Adrenal gland (tissue), 12 donors: ENCODE data around the gene KDM6A. TPM values are rescaled to one million over a fixed set of nuclear protein-coding genes. Genes with fewer than 3 reads are reported as not detected.
"Not testable (repeated sequence)": the region's sequence is repeated elsewhere in the genome, so short reads cannot be mapped to it uniquely, and the experiment has no call there.

Source experiments
- DNase-seq, 7 donors: peaks; one replicate each; pipeline ENCODE4 v3.0.0-alpha.2; 2019 to 2020
- H3K27ac ChIP-seq, 5 donors: fragments of 200-600 bp; sonication (generic) in 4 of 5; 1 replicate in 3 of 5; 2 replicates in 2 of 5; pipeline versions ENCODE4 v1.5.1 to v1.8.0; 2016 to 2020; ENCODE audit warnings: mild to moderate bottlenecking in 1 of 5
- H3K27me3 ChIP-seq: fragments of 200-600 bp; 2 replicates; pipeline ENCODE4 v1.8.0; 2021
- H3K36me3 ChIP-seq, 2 donors: fragments of 200-600 bp; replicated peaks in 1 of 2; 1 replicate in 1 of 2; 2 replicates in 1 of 2; pipeline versions ENCODE4 v1.5.1 to v1.8.0; 2018 to 2022
- H3K4me1 ChIP-seq, 2 donors: fragments of 200-600 bp; replicated peaks in 1 of 2; 1 replicate in 1 of 2; 2 replicates in 1 of 2; pipeline versions ENCODE4 v1.5.1 to v1.8.0; 2018 to 2021
- H3K4me3 ChIP-seq, 4 donors: fragments of 200-600 bp; sonication (generic) in 3 of 4; one replicate each; pipeline ENCODE4 v1.5.1; 2016 to 2018
- H3K9me3 ChIP-seq, 3 donors: fragments of 200-600 bp; sonication (generic) in 1 of 3; replicated peaks in 1 of 3; 1 replicate in 2 of 3; 2 replicates in 1 of 3; pipeline versions ENCODE4 v1.5.1 to v1.8.0; 2016 to 2021
- POLR2A ChIP-seq, 2 donors: fragments of 450-650 bp; IDR thresholded peaks; one replicate each; pipeline ENCODE4 v1.6.1; 2017; ENCODE audit warnings: antibody characterized with exemption in 2 of 2, mild to moderate bottlenecking in 2 of 2, moderate library complexity in 1 of 2
- WGBS, 4 donors: extraction: QIAGEN DNeasy Blood & Tissue Kit in 2 of 4; methylation state at CpG; one replicate each; pipeline versions ENCODE4 v1.1.5 to v1.1.7; 2013 to 2017; 5-methylcytosine and 5-hydroxymethylcytosine counted together
- intact Hi-C, 2 donors: fragments of 100-400 bp; cut with DNase I; formaldehyde crosslinking; loops; one replicate each; pipeline versions ENCODE4 v1.14.1 to v1.15.0; 2022 to 2023
- polyA plus RNA-seq, 3 donors: library from polyadenylated mRNA; stranded (reverse); fragments of 200-250 nt in 2 of 3; fragments of 350-450 nt in 1 of 3; fragmentation: Illumina TruSeq in 1 of 3; extraction: RNeasy Lipid Tissue Mini Kit (QIAGEN cat#74804) in 1 of 3; gene quantifications; one replicate each; pipeline ENCODE4 v1.2.3, GENCODE V29; 2013 to 2014
- total RNA-seq, 9 donors: library from RNA; depleted of rRNA in 4 of 9; stranded (reverse); fragments of >200 nt in 4 of 9; fragments of 120-200 nt in 1 of 9; fragmentation: NEBNext Ultra II Directional in 1 of 9; extraction: Animal tissue kit (Norgen Biotek cat#: 25700) in 1 of 9; gene quantifications; one replicate each; pipeline versions ENCODE4 v1.1.0 to v1.2.4, GENCODE V29; 2013 to 2023
- TF ChIP-seq, protein P1 (sequence below), 6 experiments: fragments of 450-650 bp in 4 of 6; fragments of 200-600 bp in 2 of 6; sonication (generic) in 1 of 6; IDR thresholded peaks; 1 replicate in 5 of 6; 2 replicates in 1 of 6; pipeline versions ENCODE4 v1.5.1 to v1.8.0; 2016 to 2021; ENCODE audit warnings: antibody characterized with exemption in 6 of 6, mild to moderate bottlenecking in 2 of 6, moderate library complexity in 1 of 6
- donor health status: healthy with polysubstance abuse.
- donor health status: Bipolar disorder and iron deficiency.
- donor health status: DM: yes; HTN: yes; CAD: no.
- donor health status: DM: no; HTN: no; CAD: no.
- donor health status: DM: no; HTN: no; CAD: no.
- donor health status: DM: yes; HTN: yes; CAD: no.

Gene KDM6A
- total and polyA plus RNA-seq, 12 donors, result 4.1 to 37.9 (median 21.6) TPM

DNA sequence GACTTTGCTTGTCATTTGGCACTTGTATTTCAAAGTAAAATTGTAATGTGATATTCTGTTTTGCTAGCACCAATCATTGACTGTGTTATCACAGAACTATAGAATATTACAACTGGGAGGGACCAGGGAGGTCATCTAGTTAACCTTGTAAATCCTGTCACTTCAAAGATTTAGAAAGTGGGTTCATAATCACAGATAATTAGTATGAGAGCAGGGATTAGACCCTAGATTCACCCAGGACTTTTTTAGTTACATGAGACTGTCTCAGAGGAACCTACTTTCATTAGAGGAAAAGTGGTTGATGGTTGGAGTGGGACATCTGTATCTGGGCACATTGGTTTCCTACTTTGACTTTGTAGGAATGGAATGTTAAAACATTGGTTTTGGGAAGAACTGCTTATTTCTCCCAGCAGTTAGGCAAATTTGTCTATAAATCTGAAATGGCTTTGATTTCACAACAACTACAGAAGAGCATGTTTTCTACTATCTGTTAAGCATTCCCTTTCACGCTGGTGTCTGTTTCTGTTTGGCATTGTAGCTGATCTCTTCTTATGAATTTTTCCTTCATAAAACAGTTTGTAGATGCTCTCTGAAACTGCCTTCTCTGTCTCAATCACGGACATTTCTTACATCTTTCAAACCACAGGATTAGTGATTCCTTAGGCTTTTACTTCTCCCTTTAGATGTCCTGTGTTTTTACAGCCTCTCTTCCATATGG, 183.6 kb downstream of the KDM6A start:
- peaks cover 0 to 21% of the 10 kb centered on the region in 2 donors for H3K36me3 ChIP-seq
- no peak for DNase-seq
- 40 to 64% (median 56%) methylated on average over 2 of the region's 2 CpGs for WGBS, 4 donors
- H3K27ac ChIP-seq, result peak overlapping the region in 2 of 5 donors; percentile 32 to 43
- TF ChIP-seq, protein P1, sequence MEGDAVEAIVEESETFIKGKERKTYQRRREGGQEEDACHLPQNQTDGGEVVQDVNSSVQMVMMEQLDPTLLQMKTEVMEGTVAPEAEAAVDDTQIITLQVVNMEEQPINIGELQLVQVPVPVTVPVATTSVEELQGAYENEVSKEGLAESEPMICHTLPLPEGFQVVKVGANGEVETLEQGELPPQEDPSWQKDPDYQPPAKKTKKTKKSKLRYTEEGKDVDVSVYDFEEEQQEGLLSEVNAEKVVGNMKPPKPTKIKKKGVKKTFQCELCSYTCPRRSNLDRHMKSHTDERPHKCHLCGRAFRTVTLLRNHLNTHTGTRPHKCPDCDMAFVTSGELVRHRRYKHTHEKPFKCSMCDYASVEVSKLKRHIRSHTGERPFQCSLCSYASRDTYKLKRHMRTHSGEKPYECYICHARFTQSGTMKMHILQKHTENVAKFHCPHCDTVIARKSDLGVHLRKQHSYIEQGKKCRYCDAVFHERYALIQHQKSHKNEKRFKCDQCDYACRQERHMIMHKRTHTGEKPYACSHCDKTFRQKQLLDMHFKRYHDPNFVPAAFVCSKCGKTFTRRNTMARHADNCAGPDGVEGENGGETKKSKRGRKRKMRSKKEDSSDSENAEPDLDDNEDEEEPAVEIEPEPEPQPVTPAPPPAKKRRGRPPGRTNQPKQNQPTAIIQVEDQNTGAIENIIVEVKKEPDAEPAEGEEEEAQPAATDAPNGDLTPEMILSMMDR (IDR thresholded peaks at IDR 0.05), result no peak
- TF ChIP-seq POLR2A (IDR thresholded peaks at IDR 0.05), result no peak
- H3K4me1 ChIP-seq, result peaks cover 0 to 21% of the 10 kb centered on the region in 2 donors
- intact Hi-C loops, result no loop called here
- H3K27me3 ChIP-seq, result no peaks in the 10 kb centered on the region
- H3K9me3 ChIP-seq, result no peaks in the 10 kb centered on the region
- H3K4me3 ChIP-seq, result no peak overlapping the region

DNA sequence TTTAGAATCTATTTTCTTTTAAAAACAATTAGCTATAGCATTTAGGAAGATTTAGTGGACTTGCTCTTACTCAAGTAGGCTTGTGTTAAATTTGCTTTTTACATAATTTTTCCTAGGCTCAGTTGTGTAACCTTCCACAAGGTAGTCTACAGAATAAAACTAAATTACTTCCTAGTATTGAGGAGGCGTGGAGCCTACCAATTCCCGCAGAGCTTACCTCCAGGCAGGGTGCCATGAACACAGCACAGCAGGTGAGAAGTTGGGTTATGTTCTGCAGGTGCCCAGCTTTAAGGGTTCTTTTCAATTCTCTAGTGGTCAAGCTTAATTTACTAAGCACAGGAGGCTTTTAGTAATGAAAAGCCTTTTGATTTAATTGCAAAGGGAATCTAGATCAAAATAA, 186.9 kb downstream of the KDM6A start:
- H3K27me3 ChIP-seq, intact Hi-C loops, H3K9me3 ChIP-seq, H3K27ac ChIP-seq, H3K4me3 ChIP-seq, DNase-seq: not testable (repeated sequence)
- Histone ChIP-seq H3K36me3 (peaks cover 0 to 37% of the 10 kb centered on the region in 2 donors), H3K4me1 (peaks cover 0 to 21% of the 10 kb centered on the region in 2 donors)
- WGBS, 4 donors, result 97 to 100% (median 98%) methylated on average over 2 of the region's 2 CpGs

DNA sequence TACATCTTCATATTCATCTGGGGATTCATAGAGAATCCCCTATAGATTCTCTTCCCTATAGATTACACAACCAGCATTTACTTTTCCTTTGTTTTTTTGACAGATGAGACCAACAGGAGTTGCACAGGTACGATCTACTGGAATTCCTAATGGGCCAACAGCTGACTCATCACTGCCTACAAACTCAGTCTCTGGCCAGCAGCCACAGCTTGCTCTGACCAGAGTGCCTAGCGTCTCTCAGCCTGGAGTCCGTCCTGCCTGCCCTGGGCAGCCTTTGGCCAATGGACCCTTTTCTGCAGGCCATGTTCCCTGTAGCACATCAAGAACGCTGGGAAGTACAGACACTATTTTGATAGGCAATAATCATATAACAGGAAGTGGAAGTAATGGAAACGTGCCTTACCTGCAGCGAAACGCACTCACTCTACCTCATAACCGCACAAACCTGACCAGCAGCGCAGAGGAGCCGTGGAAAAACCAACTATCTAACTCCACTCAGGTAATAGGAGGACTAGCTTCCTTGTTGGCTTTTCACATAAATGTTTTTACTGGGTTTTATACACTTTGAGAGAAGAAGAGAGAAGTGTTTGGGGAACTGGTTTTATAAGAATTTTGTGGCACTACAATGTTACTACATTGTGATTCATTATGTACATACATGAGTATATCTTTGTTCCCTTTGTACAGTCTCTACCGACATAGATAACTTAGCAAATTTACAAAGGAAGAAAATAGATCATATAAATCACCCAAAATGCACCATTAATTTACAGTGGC, 190.5 kb downstream of the KDM6A start:
- Histone ChIP-seq H3K27me3 (no peaks in the 10 kb centered on the region), H3K27ac (no peak overlapping the region), H3K36me3 (peaks cover 0 to 37% of the 10 kb centered on the region in 2 donors), H3K4me1 (no peaks in the 10 kb centered on the region), H3K9me3 (no peaks in the 10 kb centered on the region), H3K4me3 (no peak overlapping the region)
- 79 to 87% (median 84%) methylated on average over 10 to 11 of the region's 11 CpGs for WGBS, 4 donors
- peak in 6 of 7 donors; percentile 50 to 60 (median 56) for DNase-seq
- TF ChIP-seq, protein P1 (IDR thresholded peaks at IDR 0.05), result no peak
- no peak for TF ChIP-seq POLR2A (IDR thresholded peaks at IDR 0.05)
- intact Hi-C loops, result no loop called here

DNA sequence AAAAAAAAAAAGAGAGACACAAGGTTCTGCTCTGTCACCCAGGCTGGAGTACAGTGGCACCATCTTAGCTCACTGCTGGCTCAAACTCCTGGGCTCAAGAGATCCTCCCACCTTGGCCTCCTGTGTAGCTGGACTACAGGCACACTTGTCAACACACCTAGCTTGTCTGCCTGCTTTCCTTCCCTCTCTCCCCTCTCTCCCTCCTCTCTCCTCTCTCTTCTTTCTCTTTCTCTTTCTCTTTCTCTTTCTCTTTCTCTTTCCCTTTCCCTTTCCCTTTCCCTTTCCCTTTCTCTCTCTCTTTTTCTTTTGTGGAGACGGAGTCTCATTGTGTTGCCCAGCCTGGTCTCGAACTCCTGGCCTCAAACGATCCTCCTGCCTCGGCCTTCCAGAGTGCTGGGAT, 195.6 kb downstream of the KDM6A start:
- no peak for DNase-seq
- no peaks in the 10 kb centered on the region for H3K9me3 ChIP-seq
- no peaks in the 10 kb centered on the region for H3K27me3 ChIP-seq
- 86 to 98% (median 93%) methylated on average over 4 of the region's 4 CpGs for WGBS, 4 donors
- H3K27ac ChIP-seq, result no peak overlapping the region
- peaks cover 0 to 18% of the 10 kb centered on the region in 2 donors for H3K4me1 ChIP-seq
- peaks cover 0 to 17% of the 10 kb centered on the region in 2 donors for H3K36me3 ChIP-seq
- TF ChIP-seq POLR2A (IDR thresholded peaks at IDR 0.05), result no peak
- TF ChIP-seq, protein P1 (IDR thresholded peaks at IDR 0.05), result no peak
- intact Hi-C loops, result no loop called here
- no peak overlapping the region for H3K4me3 ChIP-seq
